ENCODE results near the gene SHROOM3. TPM values are rescaled to one million over a fixed set of nuclear protein-coding genes. Genes with fewer than 3 reads are reported as not detected.

SHROOM3 gene
- total RNA-seq, 1 donor from 2014 or later = 54.9 TPM

- Mint-ChIP-seq H3K27me3 (no peaks in the 10 kb centered on the region), H3K9me3 (ENCODE audit: low read depth) (peaks cover 8% of the 10 kb centered on the region), H3K36me3 (ENCODE audit: insufficient read depth) (no peaks in the 10 kb centered on the region), H3K27ac (no peak overlapping the region), H3K4me3 (ENCODE audit: low read depth) (no peak overlapping the region), H3K4me1 (ENCODE audit: low read depth) (peaks cover 1% of the 10 kb centered on the region)
- no peak for TF ChIP-seq CTCF (IDR thresholded peaks at IDR 0.05; ENCODE audit: unreplicated experiment)
- no peak for DNase-seq (ENCODE audit: low spot score, unreplicated experiment)
Observed at GRCh38 chr4:76518241-76518640, 83.2 kb downstream of the SHROOM3 start.

- no peak for DNase-seq (ENCODE audit: low spot score, unreplicated experiment)
- H3K4me1 Mint-ChIP-seq (ENCODE audit: low read depth) = peaks cover 15% of the 10 kb centered on the region
- no peak overlapping the region for H3K27ac Mint-ChIP-seq
- no peaks in the 10 kb centered on the region for H3K27me3 Mint-ChIP-seq
- no peak for TF ChIP-seq CTCF (IDR thresholded peaks at IDR 0.05; ENCODE audit: unreplicated experiment)
- peaks cover 8% of the 10 kb centered on the region for H3K9me3 Mint-ChIP-seq (ENCODE audit: low read depth)
- no peak overlapping the region for H3K4me3 Mint-ChIP-seq (ENCODE audit: low read depth)
- H3K36me3 Mint-ChIP-seq (ENCODE audit: insufficient read depth) = no peaks in the 10 kb centered on the region
Observed at GRCh38 chr4:76523593-76523992, 88.6 kb downstream of the SHROOM3 start.

- Mint-ChIP-seq H3K4me1 (ENCODE audit: low read depth) (peaks cover 15% of the 10 kb centered on the region), H3K4me3 (ENCODE audit: low read depth) (no peak overlapping the region), H3K36me3 (ENCODE audit: insufficient read depth) (no peaks in the 10 kb centered on the region), H3K9me3 (ENCODE audit: low read depth) (peaks cover 8% of the 10 kb centered on the region), H3K27ac (no peak overlapping the region), H3K27me3 (no peaks in the 10 kb centered on the region)
- TF ChIP-seq CTCF (IDR thresholded peaks at IDR 0.05; ENCODE audit: unreplicated experiment) = no peak
- DNase-seq (ENCODE audit: low spot score, unreplicated experiment) = no peak
Observed at GRCh38 chr4:76525751-76526150, 90.7 kb downstream of the SHROOM3 start.

GRCh38 chr4:76526585-76526990 lies 91.6 kb downstream of the SHROOM3 start:
- H3K27ac Mint-ChIP-seq = peak overlapping the region; percentile 90
- H3K27me3 Mint-ChIP-seq = no peaks in the 10 kb centered on the region
- TF ChIP-seq CTCF (IDR thresholded peaks at IDR 0.05; ENCODE audit: unreplicated experiment) = no peak
- peaks cover 17% of the 10 kb centered on the region for H3K4me1 Mint-ChIP-seq (ENCODE audit: low read depth)
- H3K4me3 Mint-ChIP-seq (ENCODE audit: low read depth) = no peak overlapping the region
- no peak for DNase-seq (ENCODE audit: low spot score, unreplicated experiment)
- H3K36me3 Mint-ChIP-seq (ENCODE audit: insufficient read depth) = no peaks in the 10 kb centered on the region
- peaks cover 4% of the 10 kb centered on the region for H3K9me3 Mint-ChIP-seq (ENCODE audit: low read depth)

- Mint-ChIP-seq H3K4me3 (ENCODE audit: low read depth) (no peak overlapping the region), H3K27me3 (no peaks in the 10 kb centered on the region), H3K9me3 (ENCODE audit: low read depth) (no peaks in the 10 kb centered on the region), H3K4me1 (ENCODE audit: low read depth) (peaks cover 17% of the 10 kb centered on the region), H3K36me3 (ENCODE audit: insufficient read depth) (no peaks in the 10 kb centered on the region), H3K27ac (no peak overlapping the region)
- DNase-seq (ENCODE audit: low spot score, unreplicated experiment) = no peak
- TF ChIP-seq CTCF (IDR thresholded peaks at IDR 0.05; ENCODE audit: unreplicated experiment) = no peak
Observed at GRCh38 chr4:76527666-76528065, 92.6 kb downstream of the SHROOM3 start.

Data from progenitor cell of endocrine pancreas (in vitro differentiated cells).